Nephron progenitor cell (in vitro differentiated cells): ENCODE data around the gene SERPINB1.
A peak's percentile ranks its signal among the peaks of the same experiment; 100 is the strongest.

Experiments
- DNase-seq: peaks from one replicate; pipeline ENCODE4 v3.0.0; 2021
- H3K27ac Mint-ChIP-seq: 2 replicates; pipeline ENCODE4 v1.8.0; 2021; ENCODE audit warnings: mild to moderate bottlenecking, moderate library complexity, mixed read lengths
- H3K27me3 Mint-ChIP-seq: 2 replicates; pipeline ENCODE4 v1.8.0; 2021; ENCODE audit warnings: mild to moderate bottlenecking, low read depth, mixed read lengths; ENCODE audit not compliant: poor library complexity
- H3K36me3 Mint-ChIP-seq: 2 replicates; pipeline ENCODE4 v1.8.0; 2021; ENCODE audit warnings: low read depth, mixed read lengths
- H3K4me1 Mint-ChIP-seq: 2 replicates; pipeline ENCODE4 v1.8.0; 2021; ENCODE audit warnings: mixed read lengths
- H3K4me3 Mint-ChIP-seq: 2 replicates; pipeline ENCODE4 v1.8.0; 2021; ENCODE audit warnings: mild to moderate bottlenecking, moderate library complexity, mixed read lengths
- H3K9me3 Mint-ChIP-seq: 2 replicates; pipeline ENCODE4 v1.8.0; 2021; ENCODE audit warnings: mild to moderate bottlenecking, moderate library complexity, mixed read lengths
- CTCF ChIP-seq: fragments of 200-600 bp; sonication (generic); IDR thresholded peaks from 2 replicates; pipeline ENCODE4 v1.5.0; 2021; ENCODE audit warnings: antibody characterized with exemption

The SERPINB1 gene

GRCh38 chr6:2848851-2849250 is 7.2 kb upstream of the SERPINB1 start:
- no peak overlapping the region for H3K27ac Mint-ChIP-seq
- H3K4me3 Mint-ChIP-seq, result no peak overlapping the region
- TF ChIP-seq CTCF, result no peak
- H3K36me3 Mint-ChIP-seq, result no peaks in the 10 kb centered on the region
- H3K9me3 Mint-ChIP-seq, result no peaks in the 10 kb centered on the region
- DNase-seq, result no peak
- no peaks in the 10 kb centered on the region for H3K27me3 Mint-ChIP-seq
- peaks cover 27% of the 10 kb centered on the region for H3K4me1 Mint-ChIP-seq

- H3K27ac Mint-ChIP-seq, result no peak overlapping the region
- no peak for TF ChIP-seq CTCF
- no peaks in the 10 kb centered on the region for H3K27me3 Mint-ChIP-seq
- H3K4me1 Mint-ChIP-seq, result peaks cover 34% of the 10 kb centered on the region
- H3K9me3 Mint-ChIP-seq, result no peaks in the 10 kb centered on the region
- H3K4me3 Mint-ChIP-seq, result no peak overlapping the region
- no peaks in the 10 kb centered on the region for H3K36me3 Mint-ChIP-seq
- DNase-seq, result no peak
Observed at GRCh38 chr6:2845880-2846208, 4.2 kb upstream of the SERPINB1 start.

GRCh38 chr6:2844008-2844407 is 2.3 kb upstream of the SERPINB1 start:
- Mint-ChIP-seq H3K27me3 (no peaks in the 10 kb centered on the region), H3K4me3 (no peak overlapping the region), H3K36me3 (no peaks in the 10 kb centered on the region), H3K4me1 (peaks cover 51% of the 10 kb centered on the region), H3K9me3 (no peaks in the 10 kb centered on the region), H3K27ac (no peak overlapping the region)
- no peak for DNase-seq
- TF ChIP-seq CTCF, result no peak

GRCh38 chr6:2843138-2843740 is 1.6 kb upstream of the SERPINB1 start:
- Mint-ChIP-seq H3K4me1 (peaks cover 49% of the 10 kb centered on the region), H3K27me3 (no peaks in the 10 kb centered on the region), H3K4me3 (no peak overlapping the region), H3K9me3 (no peaks in the 10 kb centered on the region), H3K36me3 (no peaks in the 10 kb centered on the region), H3K27ac (no peak overlapping the region)
- TF ChIP-seq CTCF, result no peak
- no peak for DNase-seq

- TF ChIP-seq CTCF, result no peak
- no peaks in the 10 kb centered on the region for H3K27me3 Mint-ChIP-seq
- peaks cover 7% of the 10 kb centered on the region for H3K36me3 Mint-ChIP-seq
- no peaks in the 10 kb centered on the region for H3K9me3 Mint-ChIP-seq
- H3K4me3 Mint-ChIP-seq, result peak overlapping the region; percentile 52
- no peak overlapping the region for H3K27ac Mint-ChIP-seq
- no peak for DNase-seq
- peaks cover 59% of the 10 kb centered on the region for H3K4me1 Mint-ChIP-seq
Observed at GRCh38 chr6:2842139-2842552, 483 bp upstream of the SERPINB1 start.

GRCh38 chr6:2840749-2841061 is 958 bp downstream of the SERPINB1 start:
- peak overlapping the region; percentile 90 for H3K27ac Mint-ChIP-seq
- no peak for TF ChIP-seq CTCF
- no peaks in the 10 kb centered on the region for H3K9me3 Mint-ChIP-seq
- peak overlapping the region; percentile 91 for H3K4me3 Mint-ChIP-seq
- H3K4me1 Mint-ChIP-seq, result peaks cover 59% of the 10 kb centered on the region
- no peaks in the 10 kb centered on the region for H3K27me3 Mint-ChIP-seq
- peaks cover 19% of the 10 kb centered on the region for H3K36me3 Mint-ChIP-seq
- no peak for DNase-seq
